ENCODE data around the gene ZSCAN10. TPM values are rescaled to one million over a fixed set of nuclear protein-coding genes. Genes with fewer than 3 reads are reported as not detected.

ZSCAN10 gene
- total and polyA plus RNA-seq, 4 donors = not detected

DNA sequence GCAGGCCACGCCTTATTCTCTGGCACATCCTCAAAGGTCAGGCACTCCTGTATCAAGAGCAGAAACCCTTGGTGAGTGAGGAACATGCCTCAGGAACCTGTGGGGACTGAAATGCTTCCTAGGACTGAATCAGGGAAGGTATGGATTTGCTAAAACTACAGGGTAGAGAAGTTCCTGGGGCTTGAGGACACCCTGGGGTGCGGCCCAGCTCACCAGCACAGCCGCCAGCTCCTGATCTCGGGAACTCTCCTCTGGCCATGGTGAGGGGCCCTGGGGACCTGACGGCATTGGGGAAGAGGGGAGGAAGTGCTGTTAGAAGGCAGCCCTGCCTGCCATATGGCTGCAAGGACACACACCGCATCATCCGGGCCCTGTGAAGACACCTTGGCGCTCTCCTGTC is 7.5 kb downstream of the ZSCAN10 start:
- no peaks in the 10 kb centered on the region for H3K4me1 ChIP-seq (ENCODE audit: control insufficient read depth in 1 of 2, insufficient read depth in 2 of 2, low read length in 2 of 2)
- H3K4me3 ChIP-seq (ENCODE audit: low read length in 2 of 2) = no peak overlapping the region
- no peaks in the 10 kb centered on the region for H3K36me3 ChIP-seq (ENCODE audit: control insufficient read depth in 1 of 2, insufficient read depth in 2 of 2, low read length in 1 of 2)
- H3K27ac ChIP-seq (ENCODE audit: low read depth in 1 of 2, low read length in 2 of 2) = no peak overlapping the region
- WGBS, 2 donors = 73 to 82% methylated on average over 8 of the region's 8 CpGs
- DNase-seq (no peak), ATAC-seq (ENCODE audit: low FRiP score) (no peak)
- intact Hi-C loops (cut with DNase I) = no loop called here
- no peaks in the 10 kb centered on the region for H3K9me3 ChIP-seq (ENCODE audit: control insufficient read depth, low read length)
- H3K27me3 ChIP-seq (ENCODE audit: control insufficient read depth in 1 of 2, insufficient read depth in 2 of 2, low read length in 1 of 2) = no peaks in the 10 kb centered on the region

DNA sequence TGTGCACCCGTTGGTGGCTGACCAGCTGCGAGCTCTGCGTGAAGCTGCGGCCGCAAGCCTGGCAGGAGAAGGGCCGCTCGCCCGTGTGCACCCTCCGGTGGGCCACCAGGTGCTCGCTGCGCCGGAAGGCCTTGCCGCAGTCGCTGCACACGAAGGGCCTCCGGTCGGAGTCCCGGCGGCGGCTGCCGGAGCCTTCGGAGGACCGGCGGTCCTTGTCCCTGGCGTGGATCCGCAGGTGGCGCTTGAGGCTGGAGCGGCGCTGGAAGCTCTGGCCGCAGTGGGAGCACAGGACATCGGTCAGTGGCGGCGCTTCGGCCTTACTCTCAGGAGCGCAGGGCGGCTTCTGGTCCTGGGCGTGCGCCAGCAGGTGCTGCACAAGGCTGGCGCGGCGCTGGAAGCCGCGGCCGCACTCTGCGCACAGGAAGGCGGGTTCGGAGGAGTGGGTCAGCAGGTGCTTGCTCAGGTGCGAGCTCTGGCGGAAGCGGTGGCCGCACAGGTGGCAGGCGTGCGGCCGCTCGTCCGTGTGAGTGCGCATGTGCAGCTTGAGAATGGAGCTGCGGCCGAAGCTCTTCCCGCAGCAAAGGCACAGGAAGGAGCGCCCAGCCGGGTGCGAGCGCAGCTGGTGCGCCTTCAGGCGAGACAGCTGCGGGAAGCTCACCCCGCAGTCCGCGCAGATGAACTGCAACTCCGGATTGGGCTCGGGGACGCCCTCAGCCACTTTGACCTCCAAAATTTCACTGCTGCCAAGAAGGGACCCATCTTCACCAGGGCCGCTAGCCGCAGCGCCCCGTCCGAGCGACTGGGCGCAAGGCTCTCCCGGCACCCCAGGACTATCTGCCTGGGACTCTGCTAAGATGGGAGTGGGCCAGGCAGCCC is 9.1 kb downstream of the ZSCAN10 start:
- H3K9me3 ChIP-seq (ENCODE audit: control insufficient read depth, low read length) = no peaks in the 10 kb centered on the region
- no peak for ATAC-seq (ENCODE audit: low FRiP score)
- no peaks in the 10 kb centered on the region for H3K4me1 ChIP-seq (ENCODE audit: control insufficient read depth in 1 of 2, insufficient read depth in 2 of 2, low read length in 2 of 2)
- 95 to 96% methylated on average over 81 of the region's 81 CpGs for WGBS, 2 donors
- no peaks in the 10 kb centered on the region for H3K27me3 ChIP-seq (ENCODE audit: control insufficient read depth in 1 of 2, insufficient read depth in 2 of 2, low read length in 1 of 2)
- intact Hi-C loops (cut with DNase I) = no loop called here
- no peaks in the 10 kb centered on the region for H3K36me3 ChIP-seq (ENCODE audit: control insufficient read depth in 1 of 2, insufficient read depth in 2 of 2, low read length in 1 of 2)
- no peak for DNase-seq
- H3K27ac ChIP-seq (ENCODE audit: low read depth in 1 of 2, low read length in 2 of 2) = no peak overlapping the region
- no peak overlapping the region for H3K4me3 ChIP-seq (ENCODE audit: low read length in 2 of 2)

DNA sequence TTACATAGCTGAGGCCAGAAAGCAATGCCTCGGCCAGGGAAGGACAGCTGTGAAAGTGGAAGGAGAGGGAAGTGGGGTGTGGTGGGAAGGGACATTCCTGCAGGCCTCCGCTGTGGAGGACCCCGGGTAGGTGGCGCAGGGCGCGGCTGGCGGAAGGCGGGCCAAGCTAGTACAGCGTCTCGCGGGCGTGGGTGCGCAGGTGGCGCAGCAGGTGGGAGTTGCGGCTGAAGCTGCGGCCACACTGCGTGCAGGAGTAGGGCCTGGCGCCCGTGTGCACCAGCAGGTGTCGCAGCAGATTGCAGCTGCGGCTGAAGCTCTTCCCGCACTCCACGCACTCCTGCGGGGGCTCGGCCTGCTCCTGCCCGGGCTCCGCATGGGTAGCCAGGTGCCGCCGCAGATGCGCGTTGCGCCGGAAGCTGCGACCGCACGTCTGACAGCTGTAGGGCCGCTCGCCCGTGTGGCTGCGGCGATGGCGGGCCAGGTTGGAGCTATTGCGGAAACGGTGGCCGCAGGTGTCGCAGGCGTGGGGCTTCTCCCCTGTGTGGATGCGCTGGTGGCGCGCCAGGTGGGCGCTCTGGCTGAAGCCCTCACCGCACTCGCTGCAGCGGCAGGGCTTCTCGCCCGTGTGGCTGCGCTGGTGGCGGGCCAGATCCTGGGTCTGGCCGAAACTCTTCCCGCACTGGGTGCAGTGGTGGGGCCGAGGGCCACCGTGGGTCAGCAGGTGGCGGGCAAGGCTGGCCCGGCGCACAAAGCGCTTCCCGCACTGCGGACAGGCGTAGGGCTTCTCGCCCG is 10.0 kb downstream of the ZSCAN10 start:
- no peaks in the 10 kb centered on the region for H3K27me3 ChIP-seq (ENCODE audit: control insufficient read depth in 1 of 2, insufficient read depth in 2 of 2, low read length in 1 of 2)
- H3K27ac ChIP-seq (ENCODE audit: low read depth in 1 of 2, low read length in 2 of 2) = no peak overlapping the region
- ATAC-seq (ENCODE audit: low FRiP score) = no peak
- no peaks in the 10 kb centered on the region for H3K4me1 ChIP-seq (ENCODE audit: control insufficient read depth in 1 of 2, insufficient read depth in 2 of 2, low read length in 2 of 2)
- no peaks in the 10 kb centered on the region for H3K9me3 ChIP-seq (ENCODE audit: control insufficient read depth, low read length)
- WGBS, 2 donors = 95% methylated on average over 71 of the region's 71 CpGs
- no peaks in the 10 kb centered on the region for H3K36me3 ChIP-seq (ENCODE audit: control insufficient read depth in 1 of 2, insufficient read depth in 2 of 2, low read length in 1 of 2)
- intact Hi-C loops (cut with DNase I) = no loop called here
- DNase-seq = no peak
- H3K4me3 ChIP-seq (ENCODE audit: low read length in 2 of 2) = no peak overlapping the region

DNA sequence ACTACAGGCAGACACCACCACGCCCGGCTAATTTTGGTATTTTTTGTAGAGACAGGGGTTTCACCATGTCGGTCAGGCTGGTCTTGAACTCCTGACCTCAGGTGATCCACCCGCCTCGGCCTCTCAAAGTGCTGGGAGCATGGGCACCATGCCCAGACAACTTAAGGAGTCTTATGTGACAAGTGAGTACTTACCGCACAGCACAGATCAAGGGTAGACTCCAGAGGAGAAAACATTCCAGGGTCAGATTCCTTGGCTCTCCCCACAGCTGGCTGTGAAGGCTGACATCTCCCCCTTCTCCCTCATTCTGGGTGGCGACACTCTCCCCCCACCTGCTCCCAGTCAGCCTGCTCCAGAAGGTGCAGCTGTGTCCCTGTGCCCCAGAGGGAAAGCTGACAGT is 10.6 kb downstream of the ZSCAN10 start:
- ATAC-seq (ENCODE audit: low FRiP score) (no peak), DNase-seq (no peak)
- H3K9me3 ChIP-seq (ENCODE audit: control insufficient read depth, low read length) = no peaks in the 10 kb centered on the region
- intact Hi-C loops (cut with DNase I) = no loop called here
- H3K4me3 ChIP-seq (ENCODE audit: low read length in 2 of 2) = no peak overlapping the region
- no peaks in the 10 kb centered on the region for H3K4me1 ChIP-seq (ENCODE audit: control insufficient read depth in 1 of 2, insufficient read depth in 2 of 2, low read length in 2 of 2)
- 69 to 72% methylated on average over 7 of the region's 7 CpGs for WGBS, 2 donors
- H3K27ac ChIP-seq (ENCODE audit: low read depth in 1 of 2, low read length in 2 of 2) = no peak overlapping the region
- no peaks in the 10 kb centered on the region for H3K36me3 ChIP-seq (ENCODE audit: control insufficient read depth in 1 of 2, insufficient read depth in 2 of 2, low read length in 1 of 2)
- H3K27me3 ChIP-seq (ENCODE audit: control insufficient read depth in 1 of 2, insufficient read depth in 2 of 2, low read length in 1 of 2) = no peaks in the 10 kb centered on the region

DNA sequence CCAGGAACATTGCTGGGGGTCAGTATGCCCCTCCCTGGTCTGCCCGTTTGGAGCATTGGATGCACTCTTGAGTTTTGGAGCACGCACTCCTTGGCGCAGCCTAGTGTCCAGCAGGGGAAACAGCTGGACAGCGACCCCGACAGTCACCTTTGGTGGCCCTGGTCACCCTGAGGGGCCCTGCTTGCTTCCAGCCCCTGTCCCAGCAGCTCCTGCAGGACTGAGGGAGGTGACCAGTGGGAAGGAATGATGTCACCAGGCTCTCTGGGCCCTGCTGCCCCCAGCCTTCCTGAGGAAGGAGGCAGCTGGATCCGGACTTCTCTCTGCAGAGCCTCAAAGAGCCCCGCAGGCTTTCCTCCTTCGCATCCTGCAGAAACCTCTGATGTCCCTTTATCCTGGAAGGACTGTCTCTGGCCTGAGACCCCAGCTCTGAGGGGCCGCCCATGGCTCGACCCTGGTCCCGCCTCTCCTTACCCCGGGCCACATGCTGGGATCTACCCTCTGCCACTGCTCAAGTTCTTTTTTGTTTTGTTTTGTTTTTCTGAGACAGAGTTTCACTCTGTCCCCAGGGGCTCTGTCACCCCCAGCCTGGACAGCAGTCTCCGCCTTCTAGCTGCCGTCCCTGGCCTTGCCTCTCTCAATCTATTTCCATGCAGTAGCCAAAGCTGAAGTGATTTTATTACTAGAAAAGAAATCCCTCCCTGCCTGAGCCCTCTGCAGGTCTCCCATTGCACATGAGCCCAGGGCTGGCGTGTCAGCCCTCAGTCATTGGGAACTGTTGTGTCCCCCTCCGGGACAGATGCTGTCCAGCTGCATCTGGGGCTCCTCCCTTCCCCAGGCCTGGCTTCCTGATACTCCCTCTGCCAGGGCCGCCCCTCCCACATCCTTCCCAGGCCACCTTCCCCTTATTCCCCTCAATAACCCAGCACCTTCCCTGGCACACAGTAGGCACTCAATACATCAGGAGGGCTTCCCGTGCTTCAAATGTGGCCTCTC is 11.6 kb downstream of the ZSCAN10 start:
- ATAC-seq (ENCODE audit: low FRiP score) (peak; percentile 42), DNase-seq (no peak)
- Histone ChIP-seq H3K4me1 (ENCODE audit: control insufficient read depth in 1 of 2, insufficient read depth in 2 of 2, low read length in 2 of 2) (no peaks in the 10 kb centered on the region), H3K9me3 (ENCODE audit: control insufficient read depth, low read length) (no peaks in the 10 kb centered on the region), H3K36me3 (ENCODE audit: control insufficient read depth in 1 of 2, insufficient read depth in 2 of 2, low read length in 1 of 2) (no peaks in the 10 kb centered on the region), H3K27ac (ENCODE audit: low read depth in 1 of 2, low read length in 2 of 2) (no peak overlapping the region), H3K4me3 (ENCODE audit: low read length in 2 of 2) (no peak overlapping the region), H3K27me3 (ENCODE audit: control insufficient read depth in 1 of 2, insufficient read depth in 2 of 2, low read length in 1 of 2) (no peaks in the 10 kb centered on the region)
- WGBS, 2 donors = 63 to 64% methylated on average over 18 of the region's 18 CpGs
- intact Hi-C loops (cut with DNase I) = no loop called here

DNA sequence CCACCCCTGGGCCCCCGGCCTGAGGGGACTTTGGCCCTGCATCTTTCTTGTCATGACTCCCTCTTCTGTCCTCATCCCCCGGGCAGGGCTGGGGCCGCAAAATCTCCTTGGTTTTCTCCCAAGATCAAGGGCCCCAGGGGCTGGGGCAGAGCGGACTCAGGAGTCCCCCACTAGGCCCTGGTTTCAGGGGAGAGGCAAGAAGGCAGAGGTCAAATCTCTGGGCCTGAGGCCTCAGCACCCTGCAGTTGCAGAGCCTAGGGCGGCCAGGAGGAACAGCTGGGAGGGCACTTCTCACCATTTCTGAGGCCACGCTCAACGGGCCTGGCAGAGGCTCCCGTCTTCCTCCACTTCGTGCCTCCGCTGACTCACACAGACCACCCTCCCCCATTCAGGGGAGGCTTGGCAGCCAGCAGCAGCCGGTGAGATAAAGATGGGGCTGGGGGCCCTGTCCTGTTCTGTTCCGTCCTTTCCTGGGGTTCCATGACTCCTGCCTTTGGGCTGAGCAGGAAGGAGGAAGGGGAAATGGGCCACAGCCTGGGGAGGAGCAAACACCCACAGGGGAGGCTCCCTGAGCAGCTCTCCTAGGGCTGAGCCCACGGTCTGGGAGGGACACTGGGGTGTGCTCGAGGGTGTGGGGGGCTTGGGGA is 12.4 kb downstream of the ZSCAN10 start:
- no peaks in the 10 kb centered on the region for H3K36me3 ChIP-seq (ENCODE audit: control insufficient read depth in 1 of 2, insufficient read depth in 2 of 2, low read length in 1 of 2)
- H3K27ac ChIP-seq (ENCODE audit: low read depth in 1 of 2, low read length in 2 of 2) = no peak overlapping the region
- H3K9me3 ChIP-seq (ENCODE audit: control insufficient read depth, low read length) = no peaks in the 10 kb centered on the region
- H3K27me3 ChIP-seq (ENCODE audit: control insufficient read depth in 1 of 2, insufficient read depth in 2 of 2, low read length in 1 of 2) = no peaks in the 10 kb centered on the region
- WGBS, 2 donors = 82 to 83% methylated on average over 14 of the region's 14 CpGs
- intact Hi-C loops (cut with DNase I) = no loop called here
- H3K4me3 ChIP-seq (ENCODE audit: low read length in 2 of 2) = no peak overlapping the region
- DNase-seq (no peak), ATAC-seq (ENCODE audit: low FRiP score) (peak; percentile 53)
- no peaks in the 10 kb centered on the region for H3K4me1 ChIP-seq (ENCODE audit: control insufficient read depth in 1 of 2, insufficient read depth in 2 of 2, low read length in 2 of 2)

DNA sequence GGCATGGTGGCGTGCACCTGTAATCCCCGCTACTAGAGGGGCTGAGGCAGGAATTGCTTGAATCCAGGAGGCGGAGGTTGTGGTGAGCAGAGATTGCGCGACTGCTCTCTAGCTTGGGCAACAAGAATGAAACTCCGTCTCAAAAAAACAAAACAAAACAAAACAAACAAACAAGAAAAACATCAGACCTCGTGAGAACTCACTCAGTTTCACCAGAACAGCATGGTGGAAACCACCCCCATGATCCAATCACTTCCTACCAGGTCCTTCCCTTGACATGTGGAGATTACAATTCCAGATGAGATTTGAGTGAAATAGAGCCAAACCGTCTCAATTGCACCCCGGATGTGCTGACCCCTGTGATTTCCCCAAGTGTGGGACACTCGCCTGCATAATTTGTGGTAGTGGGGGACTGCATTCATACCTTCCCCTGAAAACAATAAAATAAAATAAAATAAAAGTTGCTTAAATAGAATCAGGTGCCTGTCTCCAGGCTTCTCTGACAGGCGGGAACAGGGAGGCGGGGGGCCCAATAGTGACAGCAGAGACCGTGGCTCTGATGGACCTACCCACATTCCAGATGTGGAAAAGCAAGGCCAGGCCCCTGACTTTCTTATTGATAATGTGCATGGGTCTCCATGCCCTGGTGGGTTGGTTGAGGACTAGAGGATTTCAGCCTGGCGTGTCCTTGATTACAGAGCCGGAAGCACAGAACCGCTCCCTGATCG is 13.1 kb downstream of the ZSCAN10 start:
- no peak for ATAC-seq (ENCODE audit: low FRiP score)
- intact Hi-C loops (cut with DNase I) = no loop called here
- Histone ChIP-seq H3K4me1 (ENCODE audit: control insufficient read depth in 1 of 2, insufficient read depth in 2 of 2, low read length in 2 of 2) (no peaks in the 10 kb centered on the region), H3K36me3 (ENCODE audit: control insufficient read depth in 1 of 2, insufficient read depth in 2 of 2, low read length in 1 of 2) (no peaks in the 10 kb centered on the region), H3K27me3 (ENCODE audit: control insufficient read depth in 1 of 2, insufficient read depth in 2 of 2, low read length in 1 of 2) (no peaks in the 10 kb centered on the region), H3K4me3 (ENCODE audit: low read length in 2 of 2) (no peak overlapping the region), H3K9me3 (ENCODE audit: control insufficient read depth, low read length) (no peaks in the 10 kb centered on the region), H3K27ac (ENCODE audit: low read depth in 1 of 2, low read length in 2 of 2) (no peak overlapping the region)
- no peak for DNase-seq
- 88 to 89% methylated on average over 17 of the region's 17 CpGs for WGBS, 2 donors

Data from aorta (tissue), 5 donors.